Activated T-cell treated with anti-CD3 and anti-CD28 coated beads, Interleukin-2, amount 50 U/mL, for 4 hours (primary cell): ENCODE measurements around the gene CRYGB. TPM values are rescaled to one million over a fixed set of nuclear protein-coding genes. Genes with fewer than 3 reads are reported as not detected.

Experiments used
- ATAC-seq, 2 donors: fragments of 200-7000 bp; cut with Tn5 transposase; one replicate each; pipeline ENCODE4 v1.10.0; 2021
- DNase-seq: peaks from one replicate; pipeline ENCODE4 v3.0.0-alpha.2; 2020
- H3K27me3 Mint-ChIP-seq: one replicate; pipeline ENCODE4 v1.8.0; 2021; ENCODE audit warnings: low read depth, mixed read lengths
- H3K36me3 Mint-ChIP-seq: one replicate; pipeline ENCODE4 v1.8.0; 2022; ENCODE audit warnings: mixed read lengths; ENCODE audit not compliant: insufficient read depth
- H3K4me1 Mint-ChIP-seq: one replicate; pipeline ENCODE4 v1.8.0; 2021; ENCODE audit warnings: low read depth, mixed read lengths
- H3K4me3 Mint-ChIP-seq: one replicate; pipeline ENCODE4 v1.8.0; 2021; ENCODE audit warnings: mild to moderate bottlenecking, moderate library complexity, mixed read lengths
- H3K9me3 Mint-ChIP-seq: one replicate; pipeline ENCODE4 v1.8.0; 2021; ENCODE audit warnings: mixed read lengths
- total RNA-seq, 3 donors: library from RNA; stranded (reverse); gene quantifications; one replicate each; pipeline ENCODE4 v1.2.1, GENCODE V29; 2021

CRYGB gene
- total RNA-seq, 3 donors from 2014 or later, result not detected

DNA sequence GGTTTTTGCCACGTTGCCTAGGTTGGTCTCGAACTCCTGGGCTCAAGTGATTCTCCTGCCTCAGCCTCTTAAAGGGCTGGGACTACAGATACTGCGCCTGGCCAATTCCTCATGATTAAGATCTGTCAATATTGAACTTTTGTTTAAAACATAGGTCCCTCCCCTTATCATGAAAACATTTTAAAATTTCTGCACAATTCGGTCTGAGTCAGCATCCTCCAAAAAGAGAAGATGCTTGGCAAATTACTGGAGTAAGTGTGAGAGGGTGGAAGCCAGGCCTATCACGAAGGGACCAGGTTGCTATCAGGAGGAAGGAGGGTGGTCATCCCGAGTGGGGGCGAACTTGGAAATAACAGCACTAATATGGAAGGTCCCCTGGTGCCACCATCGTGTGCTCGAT is 28.2 kb upstream of the CRYGB start:
- Mint-ChIP-seq H3K36me3 (no peaks in the 10 kb centered on the region), H3K4me3 (no peak overlapping the region), H3K4me1 (peaks cover 3% of the 10 kb centered on the region), H3K9me3 (no peaks in the 10 kb centered on the region), H3K27me3 (peaks cover 13% of the 10 kb centered on the region)
- no peak for ATAC-seq
- DNase-seq, result no peak

DNA sequence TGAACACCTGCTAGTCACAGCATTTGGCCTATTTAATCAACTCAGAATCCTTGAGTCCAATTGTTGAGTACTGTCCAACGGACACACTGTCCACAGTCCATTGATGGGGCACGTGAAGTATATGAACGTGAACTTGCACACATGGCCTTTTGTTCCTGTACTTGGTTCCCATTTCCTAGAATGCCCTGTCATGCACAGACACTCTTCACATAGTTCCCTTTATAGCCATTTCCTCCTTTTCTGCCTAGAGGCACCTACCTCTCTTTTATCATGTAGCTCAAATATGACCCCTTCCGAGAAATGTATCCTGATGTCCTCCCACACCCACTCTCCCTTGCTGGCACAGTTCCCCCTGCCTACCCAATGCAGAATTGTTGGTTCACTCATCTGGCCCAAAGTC is 26.2 kb upstream of the CRYGB start:
- ATAC-seq, result no peak
- peaks cover 13% of the 10 kb centered on the region for H3K27me3 Mint-ChIP-seq
- H3K4me1 Mint-ChIP-seq, result peaks cover 3% of the 10 kb centered on the region
- H3K36me3 Mint-ChIP-seq, result no peaks in the 10 kb centered on the region
- H3K9me3 Mint-ChIP-seq, result no peaks in the 10 kb centered on the region
- no peak overlapping the region for H3K4me3 Mint-ChIP-seq
- DNase-seq, result no peak

DNA sequence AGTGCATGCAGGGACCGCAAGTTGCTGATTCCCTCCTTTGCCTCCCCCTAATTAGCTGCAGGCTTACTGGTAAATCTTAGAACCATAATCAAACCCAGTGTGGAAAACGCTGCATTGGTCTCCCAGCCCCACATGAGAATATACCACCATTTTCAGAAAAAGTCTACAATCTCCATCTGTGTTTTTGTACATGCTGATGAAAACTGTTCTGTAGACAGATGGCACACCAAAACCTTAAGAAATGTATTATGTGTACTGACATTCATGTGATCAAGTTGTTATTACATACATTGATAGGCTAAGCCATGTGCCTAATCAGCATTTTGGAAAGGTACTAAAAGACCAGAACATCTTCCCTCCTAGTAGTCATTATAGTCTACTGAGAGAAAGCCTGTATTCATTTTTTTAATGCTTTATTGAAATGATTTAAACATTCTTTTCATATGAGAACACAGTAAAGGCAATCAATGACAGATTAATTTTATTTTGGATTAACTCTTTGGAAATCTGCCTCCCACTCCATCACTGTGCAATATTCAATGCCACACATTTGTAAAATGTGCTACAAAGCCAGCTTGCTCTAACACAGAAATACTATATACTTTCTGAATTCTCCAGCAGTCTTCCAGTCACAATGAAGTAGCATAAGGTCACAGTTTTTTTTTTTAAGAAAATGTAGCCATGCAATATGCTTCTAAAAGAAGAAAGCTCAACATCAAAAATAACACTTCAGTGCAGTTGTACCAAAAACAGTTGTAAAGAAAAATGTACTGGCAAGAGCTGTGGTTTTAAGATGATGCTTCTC is 19.2 kb upstream of the CRYGB start:
- Mint-ChIP-seq H3K27me3 (peaks cover 2% of the 10 kb centered on the region), H3K4me3 (no peak overlapping the region), H3K9me3 (no peaks in the 10 kb centered on the region), H3K36me3 (no peaks in the 10 kb centered on the region), H3K4me1 (no peaks in the 10 kb centered on the region)
- no peak for ATAC-seq
- no peak for DNase-seq

DNA sequence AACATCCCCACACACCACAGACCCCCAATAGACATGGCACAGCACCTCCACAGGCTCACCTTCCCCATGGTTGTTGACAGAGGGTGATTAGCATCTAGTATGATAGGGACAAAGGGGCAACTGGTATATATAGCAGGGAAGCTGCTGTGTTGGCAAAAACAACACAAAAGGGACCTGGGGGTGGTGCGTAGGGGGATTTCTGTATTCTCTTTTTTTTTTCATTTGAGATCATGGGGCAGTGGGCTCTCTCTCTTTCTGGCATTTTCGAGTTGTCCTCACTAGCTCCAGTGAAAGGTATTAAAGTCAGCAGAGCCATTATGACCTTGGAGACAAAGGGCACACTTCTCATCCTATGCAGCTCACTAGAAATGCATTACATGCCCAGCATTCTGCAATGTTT is 17.5 kb upstream of the CRYGB start, which contains the start of gene CRYGA:
TSS of gene CRYGA (minus strand) at position 101 of the 400 bp plus-strand sequence. CDS start at position 68, 33 bp downstream.
- Mint-ChIP-seq H3K9me3 (no peaks in the 10 kb centered on the region), H3K4me3 (no peak within 1 kb of the TSS), H3K4me1 (no peaks in the 10 kb centered on the region), H3K36me3 (no peaks in the 10 kb centered on the region), H3K27me3 (peaks cover 2% of the 10 kb centered on the region)
- ATAC-seq (no peak), DNase-seq (no peak)

DNA sequence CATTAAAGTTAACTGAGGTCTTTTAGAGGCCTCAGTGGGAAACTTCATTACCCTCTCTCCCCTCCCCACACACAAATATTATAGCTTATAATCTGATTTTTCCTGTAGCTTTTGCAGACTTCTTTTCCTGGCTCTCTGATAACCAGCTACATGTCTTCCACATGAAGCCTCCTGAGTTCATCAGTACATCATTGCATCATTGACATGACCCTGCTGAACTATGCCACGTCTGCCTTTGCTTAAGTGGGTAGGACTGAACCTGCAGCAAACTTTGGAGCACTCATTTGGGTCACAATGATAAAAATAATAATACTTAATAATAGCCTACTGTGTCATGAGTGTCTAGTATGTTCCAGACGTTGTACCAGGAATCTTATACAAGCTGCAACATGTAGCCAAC is 10.5 kb upstream of the CRYGB start:
- no peaks in the 10 kb centered on the region for H3K27me3 Mint-ChIP-seq
- no peak overlapping the region for H3K4me3 Mint-ChIP-seq
- DNase-seq (no peak), ATAC-seq (no peak)
- no peaks in the 10 kb centered on the region for H3K36me3 Mint-ChIP-seq
- H3K4me1 Mint-ChIP-seq, result no peaks in the 10 kb centered on the region
- H3K9me3 Mint-ChIP-seq, result peaks cover 7% of the 10 kb centered on the region

DNA sequence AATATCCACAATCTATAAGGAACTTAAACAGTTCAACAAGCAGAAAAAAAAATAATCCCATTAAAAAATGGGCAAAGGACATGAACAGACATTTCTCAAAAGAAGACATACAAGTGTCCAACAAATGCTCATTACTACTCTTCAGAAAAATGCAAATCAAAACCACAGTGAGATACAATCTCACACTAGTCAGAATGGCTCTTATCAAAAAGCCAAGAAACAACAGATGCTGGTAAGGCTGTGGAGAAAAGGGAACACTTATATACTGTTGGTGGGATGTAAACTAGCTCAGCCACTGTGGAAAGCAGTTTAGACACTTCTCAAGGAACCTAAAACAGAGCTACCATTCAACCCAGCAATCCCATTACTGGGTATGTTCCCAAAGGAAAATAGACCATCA is 7.2 kb upstream of the CRYGB start:
- H3K27me3 Mint-ChIP-seq, result no peaks in the 10 kb centered on the region
- no peak overlapping the region for H3K4me3 Mint-ChIP-seq
- ATAC-seq, result no peak
- no peak for DNase-seq
- H3K9me3 Mint-ChIP-seq, result peaks cover 14% of the 10 kb centered on the region
- no peaks in the 10 kb centered on the region for H3K36me3 Mint-ChIP-seq
- no peaks in the 10 kb centered on the region for H3K4me1 Mint-ChIP-seq

DNA sequence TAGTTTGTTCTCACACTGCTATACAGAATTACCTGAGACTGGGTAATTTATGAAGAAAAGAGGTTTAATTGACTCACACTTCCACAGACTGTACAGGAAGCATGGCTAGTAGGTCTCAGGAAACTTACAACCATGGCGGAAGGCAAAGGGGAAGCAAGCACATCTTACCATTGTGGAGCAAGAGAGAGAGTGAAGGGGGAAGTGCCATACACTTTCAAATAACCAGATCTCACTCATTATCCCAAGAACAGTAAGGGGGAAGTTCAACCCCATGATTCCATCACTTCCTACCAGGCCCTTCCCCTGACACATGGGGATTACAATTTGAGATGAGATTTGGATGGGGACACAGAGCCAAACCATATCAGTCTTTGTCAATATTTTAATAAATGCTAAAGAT is 5.0 kb upstream of the CRYGB start:
- Mint-ChIP-seq H3K9me3 (peaks cover 14% of the 10 kb centered on the region), H3K36me3 (no peaks in the 10 kb centered on the region), H3K4me3 (no peak overlapping the region), H3K4me1 (no peaks in the 10 kb centered on the region), H3K27me3 (no peaks in the 10 kb centered on the region)
- DNase-seq, result no peak
- no peak for ATAC-seq

DNA sequence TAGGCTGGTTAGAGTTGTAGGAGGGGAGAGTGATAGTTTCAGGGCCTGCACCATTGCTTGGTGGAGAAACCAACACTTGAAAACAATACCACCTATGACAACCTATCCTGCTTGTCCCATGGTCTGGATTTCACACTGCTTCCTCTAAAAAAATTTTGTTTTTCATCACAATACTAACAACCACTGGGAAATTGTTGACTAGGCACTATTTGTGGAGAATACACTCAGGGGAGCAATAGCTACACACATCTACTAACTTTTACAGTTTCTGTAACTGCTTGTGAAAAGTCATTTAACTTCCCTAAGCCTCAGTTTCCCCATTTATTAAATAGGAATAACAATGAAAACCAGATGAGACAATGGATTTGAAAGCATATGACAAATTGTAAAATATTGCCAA is 4.1 kb upstream of the CRYGB start:
- H3K36me3 Mint-ChIP-seq, result no peaks in the 10 kb centered on the region

DNA sequence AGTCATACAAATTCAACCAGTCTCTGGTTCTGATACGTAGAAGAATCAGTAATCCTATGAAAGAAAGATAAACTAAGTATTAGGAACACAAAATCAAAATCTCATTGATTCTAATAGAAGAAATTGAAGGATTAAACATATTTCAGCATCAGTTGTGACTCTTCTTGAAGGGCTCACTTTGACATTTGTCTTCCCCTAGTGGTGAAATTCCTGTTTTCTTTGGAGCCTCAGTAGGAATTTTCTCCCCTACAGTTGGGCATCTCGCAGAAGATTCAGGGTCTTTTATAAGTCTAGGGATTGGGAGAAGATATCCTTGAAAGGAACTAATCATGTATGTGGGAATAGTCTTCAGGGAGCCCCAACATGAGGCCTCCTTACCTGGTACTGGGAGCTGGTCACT is 2.8 kb upstream of the CRYGB start:
- no peaks in the 10 kb centered on the region for H3K36me3 Mint-ChIP-seq
- no peak overlapping the region for H3K4me3 Mint-ChIP-seq
- no peak for ATAC-seq
- DNase-seq, result no peak
- peaks cover 3% of the 10 kb centered on the region for H3K27me3 Mint-ChIP-seq
- H3K9me3 Mint-ChIP-seq, result peaks cover 14% of the 10 kb centered on the region
- no peaks in the 10 kb centered on the region for H3K4me1 Mint-ChIP-seq

More for the DNA sequence above, 4.1 kb upstream of the CRYGB start:
- ATAC-seq (no peak), DNase-seq (no peak)
- Mint-ChIP-seq H3K9me3 (peaks cover 14% of the 10 kb centered on the region), H3K4me3 (no peak overlapping the region), H3K27me3 (no peaks in the 10 kb centered on the region), H3K4me1 (no peaks in the 10 kb centered on the region)

DNA sequence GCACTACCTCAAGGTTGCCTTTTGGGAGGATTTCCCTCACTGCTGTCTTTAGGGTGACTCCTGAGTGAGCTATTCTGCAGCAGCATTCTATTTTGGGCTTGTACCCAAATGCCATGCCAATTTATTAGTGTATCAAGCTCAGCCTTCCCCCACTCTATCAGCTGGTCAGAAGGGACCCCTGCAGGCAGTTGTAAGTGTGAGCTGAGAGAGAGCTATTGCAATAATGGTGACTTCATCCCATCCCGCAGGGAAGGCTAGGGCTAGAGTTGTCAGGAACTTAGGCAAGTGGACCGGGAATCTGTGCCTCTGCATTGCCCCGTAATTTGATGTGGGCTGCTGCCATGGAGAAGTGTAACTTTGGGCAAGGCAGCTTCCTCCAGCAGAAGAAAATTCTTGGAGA is 1.8 kb upstream of the CRYGB start:
- no peak for DNase-seq
- peaks cover 14% of the 10 kb centered on the region for H3K9me3 Mint-ChIP-seq
- H3K4me3 Mint-ChIP-seq, result no peak overlapping the region
- H3K4me1 Mint-ChIP-seq, result no peaks in the 10 kb centered on the region
- H3K27me3 Mint-ChIP-seq, result peaks cover 3% of the 10 kb centered on the region
- ATAC-seq, result no peak
- H3K36me3 Mint-ChIP-seq, result no peaks in the 10 kb centered on the region

DNA sequence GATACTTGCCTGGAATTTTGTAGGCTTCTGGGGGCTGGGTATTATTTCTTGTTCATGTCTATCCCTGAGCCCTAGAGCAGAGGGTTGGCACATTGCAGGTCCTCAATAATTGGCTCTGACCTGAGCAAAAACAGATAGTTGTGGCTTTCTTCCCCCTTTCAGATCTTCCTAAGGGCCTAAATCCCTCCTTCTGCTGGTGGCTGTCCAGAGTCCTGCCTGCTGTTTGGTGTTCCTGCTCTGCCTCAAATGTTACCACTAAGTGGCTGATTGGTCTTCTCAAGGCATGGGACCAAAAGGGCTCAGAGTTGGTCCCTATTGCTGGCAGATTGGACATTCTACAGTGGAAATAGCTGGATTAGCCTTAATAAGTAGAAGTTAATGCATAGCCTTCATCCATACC is 1.1 kb upstream of the CRYGB start:
- no peak for DNase-seq
- peaks cover 3% of the 10 kb centered on the region for H3K27me3 Mint-ChIP-seq
- H3K36me3 Mint-ChIP-seq, result no peaks in the 10 kb centered on the region
- no peaks in the 10 kb centered on the region for H3K4me1 Mint-ChIP-seq
- peaks cover 13% of the 10 kb centered on the region for H3K9me3 Mint-ChIP-seq
- no peak for ATAC-seq
- no peak overlapping the region for H3K4me3 Mint-ChIP-seq

DNA sequence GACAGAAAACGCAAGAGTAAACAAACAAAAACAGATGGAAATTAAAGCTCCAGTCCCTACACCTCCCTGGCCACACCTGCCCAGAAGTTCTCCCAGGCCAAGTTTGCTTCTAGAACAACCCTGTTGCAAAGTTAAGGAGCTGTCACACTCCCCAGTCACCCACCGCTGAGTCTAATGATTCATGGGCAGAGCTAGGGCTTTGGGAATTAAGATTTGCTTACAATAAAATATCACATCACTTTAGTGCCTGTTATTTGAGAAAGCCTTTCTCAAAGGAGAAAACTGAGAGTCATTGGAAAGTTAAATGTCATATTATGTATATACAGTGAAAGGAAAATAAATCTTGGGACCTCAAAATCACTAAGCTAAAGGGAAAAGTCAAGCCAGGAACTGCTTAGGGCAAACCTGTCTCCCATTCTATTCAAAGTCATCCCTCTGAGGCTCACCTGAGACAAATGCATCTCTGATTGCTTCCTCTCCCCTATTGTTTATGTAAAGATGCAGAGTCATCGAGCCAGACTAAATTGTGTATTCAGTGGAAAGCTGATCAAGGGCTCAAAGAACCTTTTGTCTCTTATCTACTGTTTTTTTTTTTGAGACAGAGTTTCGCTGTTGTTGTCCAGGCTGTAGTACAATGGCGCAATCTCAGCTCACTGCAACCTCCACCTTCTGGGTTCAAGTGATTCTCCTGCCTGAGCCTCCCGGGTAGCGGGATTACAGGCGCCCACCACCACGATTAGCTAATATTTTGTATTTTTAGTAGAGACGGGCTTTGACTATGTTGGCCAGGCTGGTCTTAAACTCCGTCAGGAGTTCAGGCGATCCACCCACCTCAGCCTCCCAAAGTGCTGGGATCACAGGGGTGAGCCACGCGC is 2.8 kb downstream of the CRYGB start:
- DNase-seq, result no peak
- Mint-ChIP-seq H3K27me3 (peaks cover 3% of the 10 kb centered on the region), H3K9me3 (no peaks in the 10 kb centered on the region), H3K4me3 (no peak overlapping the region), H3K36me3 (no peaks in the 10 kb centered on the region), H3K4me1 (no peaks in the 10 kb centered on the region)
- ATAC-seq, result no peak

DNA sequence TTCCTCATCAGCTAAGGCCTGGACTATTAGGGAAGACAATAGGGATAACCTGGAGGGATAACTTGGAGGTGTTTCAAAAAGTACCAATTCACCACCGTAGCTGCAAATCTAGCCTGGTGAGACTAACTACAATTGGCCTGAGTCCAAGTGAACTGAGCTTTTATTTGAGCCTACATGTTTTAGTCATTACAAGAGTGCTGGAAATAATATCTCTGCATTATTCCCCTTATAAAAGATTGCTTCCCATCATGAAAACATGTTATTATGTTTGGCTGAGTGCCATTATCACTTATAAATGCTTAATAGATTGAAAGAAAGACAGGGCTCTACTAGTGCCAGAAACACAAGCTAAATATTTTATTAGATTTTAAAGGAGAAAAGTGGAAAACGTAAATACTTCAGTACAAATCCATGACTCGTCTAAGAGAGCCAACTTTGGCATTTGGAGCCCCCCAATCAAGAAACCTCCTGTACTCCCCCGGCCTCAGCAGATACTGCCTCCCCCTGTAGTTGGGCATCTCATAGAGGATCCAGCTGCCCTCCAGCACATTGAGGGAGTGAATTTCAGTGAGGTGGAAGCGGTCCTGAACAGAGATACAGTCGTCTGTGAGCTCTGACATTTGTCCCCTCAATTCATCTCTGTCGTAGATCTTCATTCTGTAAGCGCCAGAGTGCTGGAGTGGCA is 3.6 kb downstream of the CRYGB start:
- no peaks in the 10 kb centered on the region for H3K9me3 Mint-ChIP-seq
- no peak overlapping the region for H3K4me3 Mint-ChIP-seq
- H3K36me3 Mint-ChIP-seq, result no peaks in the 10 kb centered on the region
- DNase-seq (no peak), ATAC-seq (no peak)
- H3K4me1 Mint-ChIP-seq, result no peaks in the 10 kb centered on the region
- peaks cover 3% of the 10 kb centered on the region for H3K27me3 Mint-ChIP-seq

DNA sequence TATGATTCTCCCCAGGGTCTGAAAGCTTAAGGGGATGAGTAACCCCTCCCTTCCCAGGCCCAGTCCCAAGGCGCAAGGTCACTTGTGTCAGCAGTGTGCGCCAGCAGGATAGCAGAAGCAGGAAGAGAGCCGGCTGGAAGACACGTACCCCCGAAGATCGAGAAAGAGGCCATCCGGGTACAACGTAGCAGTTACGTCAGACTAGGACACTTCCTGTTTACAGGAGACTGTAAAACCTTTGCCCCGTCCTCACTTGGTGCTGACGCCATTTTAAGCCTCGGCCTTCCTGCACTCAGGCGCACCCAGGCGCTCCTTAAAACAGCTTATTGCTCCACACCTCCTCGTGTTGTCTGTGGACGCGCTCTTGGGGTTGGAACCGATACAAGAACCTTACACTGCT is 6.5 kb downstream of the CRYGB start:
- Mint-ChIP-seq H3K4me1 (peaks cover 7% of the 10 kb centered on the region), H3K9me3 (no peaks in the 10 kb centered on the region), H3K4me3 (no peak overlapping the region), H3K27me3 (no peaks in the 10 kb centered on the region), H3K36me3 (no peaks in the 10 kb centered on the region)
- no peak for ATAC-seq
- no peak for DNase-seq
